Measurements from ENCODE around the gene NUDCD2. TPM values are rescaled to one million over a fixed set of nuclear protein-coding genes. Genes with fewer than 3 reads are reported as not detected.

NUDCD2 gene
- total RNA-seq, 1 experiment from 2014 or later: 56.8 TPM

DNA sequence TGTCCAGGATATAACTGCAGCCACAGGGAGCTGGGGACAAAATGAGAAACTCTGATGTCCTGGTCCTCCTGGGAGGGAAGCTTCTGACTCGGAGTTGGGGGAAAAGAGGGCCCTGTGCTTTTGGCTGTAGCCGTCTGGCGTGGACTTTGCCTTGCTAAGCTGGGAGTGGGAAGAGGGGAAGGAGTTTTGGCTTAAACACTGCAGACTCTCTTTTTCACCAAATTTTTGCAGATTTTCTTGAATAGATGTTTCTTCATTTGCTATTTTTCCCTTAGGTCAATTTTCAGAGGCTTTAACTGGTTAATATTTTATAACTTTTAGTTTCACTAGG lies 29.8 kb upstream of the NUDCD2 start:
- intact Hi-C loops (cut with micrococcal nuclease): no loop called here
- ChIA-PET CTCF (no interaction called here), RAD21 (ENCODE audit: low non-redundant PET in 1 of 2, low total read pairs in 2 of 2, uncharacterized antibody in 2 of 2, unreplicated experiment in 2 of 2) (no interaction called here)

More for the DNA sequence above, 29.8 kb upstream of the NUDCD2 start:
- Histone ChIP-seq H3K27me3 (ENCODE audit: insufficient read depth, low read length) (no peaks in the 10 kb centered on the region), H3K9me3 (ENCODE audit: control insufficient read depth in 1 of 2, insufficient read depth in 1 of 2, low read depth in 1 of 2, low read length in 2 of 2) (no peaks in the 10 kb centered on the region), H3K79me2 (ENCODE audit: insufficient read depth, low read length) (no peaks in the 10 kb centered on the region; the same call in 1 of the 2 replicates), H3K9me2 (ENCODE audit: insufficient read depth) (no peaks in the 10 kb centered on the region), H3K9ac (ENCODE audit: low read length) (no peak overlapping the region), H3K4me2 (ENCODE audit: low read length) (no peak overlapping the region), H2AFZ (ENCODE audit: low read depth, low read length, poor library complexity, severe bottlenecking) (no peak overlapping the region), H3K4me1 (ENCODE audit: control insufficient read depth in 1 of 2, insufficient read depth in 2 of 2, low read length in 2 of 2) (no peaks in the 10 kb centered on the region), H3K36me3 (ENCODE audit: control insufficient read depth in 1 of 2, insufficient read depth in 2 of 2, low read length in 2 of 2) (peaks cover 11 to 24% of the 10 kb centered on the region in 2 experiments; a peak in 3 of 4 replicates), H3K27ac (ENCODE audit: low read depth, low read length) (no peak overlapping the region), H3K4me3 (replicated peaks in 1 of 2; ENCODE audit: low read depth in 1 of 2, low read length in 2 of 2) (no peak overlapping the region), H4K20me1 (ENCODE audit: insufficient read depth) (no peaks in the 10 kb centered on the region)
- DNase-seq (ENCODE audit: low read depth, low spot score) (no peak), ATAC-seq (no peak)
- TF ChIP-seq EZH2phosphoT487 (IDR thresholded peaks at IDR 0.05; ENCODE audit: borderline replicate concordance): no peak
- TF ChIP-seq, protein P1, sequence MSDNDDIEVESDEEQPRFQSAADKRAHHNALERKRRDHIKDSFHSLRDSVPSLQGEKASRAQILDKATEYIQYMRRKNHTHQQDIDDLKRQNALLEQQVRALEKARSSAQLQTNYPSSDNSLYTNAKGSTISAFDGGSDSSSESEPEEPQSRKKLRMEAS (IDR thresholded peaks at IDR 0.05): no peak
- no peak for TF ChIP-seq POLR2A (IDR thresholded peaks at IDR 0.05; ENCODE audit: borderline replicate concordance, extremely low read depth, insufficient read depth, insufficient read length)
- no peak for TF ChIP-seq RAD21 (IDR thresholded peaks at IDR 0.05; ENCODE audit: low read depth)
- TF ChIP-seq YY1 (IDR thresholded peaks at IDR 0.05; ENCODE audit: extremely low read depth, insufficient replicate concordance, low read depth, low read length): no peak
- TF ChIP-seq ELF1 (IDR thresholded peaks at IDR 0.05; ENCODE audit: borderline replicate concordance, low read depth): no peak
- TF ChIP-seq TCF7L2 (IDR thresholded peaks at IDR 0.05; ENCODE audit: borderline replicate concordance, extremely low read depth, insufficient read depth, insufficient read length): no peak
- TF ChIP-seq, protein P2, sequence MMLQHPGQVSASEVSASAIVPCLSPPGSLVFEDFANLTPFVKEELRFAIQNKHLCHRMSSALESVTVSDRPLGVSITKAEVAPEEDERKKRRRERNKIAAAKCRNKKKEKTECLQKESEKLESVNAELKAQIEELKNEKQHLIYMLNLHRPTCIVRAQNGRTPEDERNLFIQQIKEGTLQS (IDR thresholded peaks at IDR 0.05): no peak
- TF ChIP-seq FOSL1 (IDR thresholded peaks at IDR 0.05; ENCODE audit: low read depth): no peak
- TF ChIP-seq SRF (IDR thresholded peaks at IDR 0.05; ENCODE audit: low read depth): no peak
- TF ChIP-seq, protein P3, sequence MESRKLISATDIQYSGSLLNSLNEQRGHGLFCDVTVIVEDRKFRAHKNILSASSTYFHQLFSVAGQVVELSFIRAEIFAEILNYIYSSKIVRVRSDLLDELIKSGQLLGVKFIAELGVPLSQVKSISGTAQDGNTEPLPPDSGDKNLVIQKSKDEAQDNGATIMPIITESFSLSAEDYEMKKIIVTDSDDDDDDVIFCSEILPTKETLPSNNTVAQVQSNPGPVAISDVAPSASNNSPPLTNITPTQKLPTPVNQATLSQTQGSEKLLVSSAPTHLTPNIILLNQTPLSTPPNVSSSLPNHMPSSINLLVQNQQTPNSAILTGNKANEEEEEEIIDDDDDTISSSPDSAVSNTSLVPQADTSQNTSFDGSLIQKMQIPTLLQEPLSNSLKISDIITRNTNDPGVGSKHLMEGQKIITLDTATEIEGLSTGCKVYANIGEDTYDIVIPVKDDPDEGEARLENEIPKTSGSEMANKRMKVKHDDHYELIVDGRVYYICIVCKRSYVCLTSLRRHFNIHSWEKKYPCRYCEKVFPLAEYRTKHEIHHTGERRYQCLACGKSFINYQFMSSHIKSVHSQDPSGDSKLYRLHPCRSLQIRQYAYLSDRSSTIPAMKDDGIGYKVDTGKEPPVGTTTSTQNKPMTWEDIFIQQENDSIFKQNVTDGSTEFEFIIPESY (IDR thresholded peaks at IDR 0.05; ENCODE audit: extremely low read depth, insufficient replicate concordance, low read length): no peak
- no peak for TF ChIP-seq SIN3A (IDR thresholded peaks at IDR 0.05; ENCODE audit: low read depth)
- no peak for TF ChIP-seq EGR1 (IDR thresholded peaks at IDR 0.05; ENCODE audit: low read depth)
- TF ChIP-seq EZH2 (IDR thresholded peaks at IDR 0.05): no peak
- TF ChIP-seq CEBPB (IDR thresholded peaks at IDR 0.05; ENCODE audit: low read depth): no peak
- TF ChIP-seq ZFX (IDR thresholded peaks at IDR 0.05): no peak
- TF ChIP-seq, protein P4, sequence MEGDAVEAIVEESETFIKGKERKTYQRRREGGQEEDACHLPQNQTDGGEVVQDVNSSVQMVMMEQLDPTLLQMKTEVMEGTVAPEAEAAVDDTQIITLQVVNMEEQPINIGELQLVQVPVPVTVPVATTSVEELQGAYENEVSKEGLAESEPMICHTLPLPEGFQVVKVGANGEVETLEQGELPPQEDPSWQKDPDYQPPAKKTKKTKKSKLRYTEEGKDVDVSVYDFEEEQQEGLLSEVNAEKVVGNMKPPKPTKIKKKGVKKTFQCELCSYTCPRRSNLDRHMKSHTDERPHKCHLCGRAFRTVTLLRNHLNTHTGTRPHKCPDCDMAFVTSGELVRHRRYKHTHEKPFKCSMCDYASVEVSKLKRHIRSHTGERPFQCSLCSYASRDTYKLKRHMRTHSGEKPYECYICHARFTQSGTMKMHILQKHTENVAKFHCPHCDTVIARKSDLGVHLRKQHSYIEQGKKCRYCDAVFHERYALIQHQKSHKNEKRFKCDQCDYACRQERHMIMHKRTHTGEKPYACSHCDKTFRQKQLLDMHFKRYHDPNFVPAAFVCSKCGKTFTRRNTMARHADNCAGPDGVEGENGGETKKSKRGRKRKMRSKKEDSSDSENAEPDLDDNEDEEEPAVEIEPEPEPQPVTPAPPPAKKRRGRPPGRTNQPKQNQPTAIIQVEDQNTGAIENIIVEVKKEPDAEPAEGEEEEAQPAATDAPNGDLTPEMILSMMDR (IDR thresholded peaks at IDR 0.05 in 2 of 3, conservative IDR thresholded peaks at IDR 0.05 in 1 of 3; ENCODE audit: borderline replicate concordance in 1 of 3, insufficient read depth in 1 of 3, low read depth in 2 of 3, low read length in 2 of 3): no peak
- no peak for TF ChIP-seq SP1 (IDR thresholded peaks at IDR 0.05; ENCODE audit: low read depth)
- TF ChIP-seq CBX3 (IDR thresholded peaks at IDR 0.05; ENCODE audit: low read depth): no peak
- TF ChIP-seq ZNF274 (IDR thresholded peaks at IDR 0.05; ENCODE audit: low read depth, low read length): no peak
- POLR2A ChIA-PET: interaction anchor here (1.6 kb wide), 1 partner anchor 29 kb away, joined by 5 read pairs; the partner anchor contains the start of genes HMMR and NUDCD2
- BruUV-seq (replicated peaks): no TSS peak

Data from HCT116 (cell line).